Germinal center (tissue), 1 donor: ENCODE data around the gene WFS1.

Experiments
- DNase-seq: peaks from one replicate; pipeline ENCODE4 v3.0.0; 2012; ENCODE audit warnings: mixed read lengths, low spot score

The WFS1 gene

GRCh38 chr4:6324999-6325787, 55.5 kb downstream of the WFS1 start:
- no peak for DNase-seq

GRCh38 chr4:6325788-6326290, 56.2 kb downstream of the WFS1 start:
- no peak for DNase-seq

DNA sequence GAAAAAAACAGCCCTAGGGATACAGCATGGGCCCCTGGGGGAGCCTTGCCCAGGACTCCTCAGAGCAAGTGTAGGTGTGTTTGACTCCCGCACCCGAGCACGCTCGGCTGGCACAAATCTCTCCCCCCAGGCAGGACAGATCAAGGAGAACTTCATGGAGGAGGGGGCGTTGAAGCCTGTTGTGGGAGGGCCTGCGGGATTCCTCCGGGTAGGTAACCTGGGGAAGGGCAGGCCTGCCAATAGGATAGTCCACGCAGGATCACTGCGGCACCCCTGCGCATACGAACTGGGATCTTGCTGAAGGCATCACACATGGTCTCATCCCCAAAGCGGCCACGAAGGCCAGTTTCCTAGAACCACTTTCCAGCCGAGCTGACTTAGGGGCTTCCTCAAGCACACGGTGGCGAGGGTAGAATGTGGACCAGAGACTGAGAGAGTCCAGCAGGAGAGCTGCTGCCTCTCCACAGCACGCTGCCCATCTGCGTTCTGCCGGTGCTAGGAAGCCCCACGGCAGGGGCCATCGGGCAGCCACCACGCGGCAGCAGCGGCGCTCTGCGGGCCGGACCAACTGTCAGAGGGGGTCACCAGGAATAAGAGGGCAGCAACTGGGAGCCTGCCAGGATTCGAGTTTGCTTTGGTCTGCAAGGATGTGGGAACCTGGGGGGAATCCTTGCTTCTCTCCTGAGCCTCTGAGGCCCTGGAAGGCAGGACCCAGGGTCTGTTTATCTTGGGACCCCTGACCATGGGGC, 56.8 kb downstream of the WFS1 start:
- no peak for DNase-seq

- peak; percentile 72 for DNase-seq
Observed at GRCh38 chr4:6327220-6327917, 57.7 kb downstream of the WFS1 start.

DNA sequence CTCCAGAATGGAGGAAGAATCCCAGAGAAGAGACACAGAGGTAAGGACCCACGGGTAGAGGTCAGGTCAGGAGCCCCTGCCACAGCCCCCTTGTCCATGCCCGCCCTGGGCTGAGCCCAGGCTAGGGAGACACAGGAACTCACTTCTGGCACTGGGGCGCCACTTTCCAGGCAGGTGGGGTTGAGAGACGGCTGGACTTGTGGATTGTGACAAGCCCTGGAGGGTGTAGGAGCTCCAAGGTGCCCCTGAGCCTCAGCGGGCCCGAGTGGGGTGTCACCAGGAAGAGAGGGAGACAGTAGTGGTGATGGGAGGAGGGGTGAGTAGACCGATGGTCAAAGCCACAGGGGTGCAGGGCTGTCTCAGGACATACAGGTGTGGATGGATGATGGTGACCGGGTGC, 58.9 kb downstream of the WFS1 start:
- DNase-seq = no peak

DNA sequence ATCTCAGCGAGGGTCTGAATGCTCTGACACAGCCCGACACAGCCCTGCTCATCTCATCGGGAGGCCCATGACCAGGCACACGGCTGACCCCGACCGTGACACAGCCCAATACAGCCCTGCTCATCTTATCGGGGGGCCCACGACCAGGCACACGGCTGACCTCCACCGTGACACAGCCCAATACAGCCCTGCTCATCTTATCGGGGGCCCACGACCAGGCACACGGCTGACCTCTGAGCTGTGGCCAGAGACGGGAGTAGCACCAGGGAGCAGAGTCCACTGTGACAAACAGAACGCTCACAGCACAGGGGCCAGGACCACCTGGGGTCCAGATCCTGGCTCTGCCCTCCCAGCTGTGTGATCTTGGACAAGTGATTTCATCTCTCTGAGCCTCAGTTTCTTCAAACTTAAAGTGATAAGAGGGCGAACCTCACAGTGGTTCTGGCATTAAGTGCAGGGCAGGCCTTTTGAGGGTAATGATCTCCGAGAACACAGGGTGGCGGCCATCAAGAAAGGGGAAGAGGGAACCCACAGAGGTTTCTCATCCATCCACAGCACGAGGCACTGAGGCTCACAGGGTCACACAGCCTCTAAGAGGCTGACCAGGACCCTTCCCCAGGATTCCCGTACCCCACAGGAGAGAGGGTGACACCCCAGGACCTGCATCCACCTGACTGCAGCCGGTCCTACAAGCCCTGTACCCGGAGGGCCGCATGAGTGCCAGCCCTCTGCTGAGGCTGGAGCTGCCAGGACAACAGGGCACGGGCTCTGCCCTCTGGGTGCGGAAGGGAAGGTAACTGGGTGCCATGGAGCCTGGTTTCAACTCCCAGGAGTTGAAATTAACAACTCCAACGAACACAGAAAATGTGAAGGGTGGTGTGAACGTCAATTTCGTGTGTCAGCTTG, 60.1 kb downstream of the WFS1 start:
- DNase-seq = no peak

DNA sequence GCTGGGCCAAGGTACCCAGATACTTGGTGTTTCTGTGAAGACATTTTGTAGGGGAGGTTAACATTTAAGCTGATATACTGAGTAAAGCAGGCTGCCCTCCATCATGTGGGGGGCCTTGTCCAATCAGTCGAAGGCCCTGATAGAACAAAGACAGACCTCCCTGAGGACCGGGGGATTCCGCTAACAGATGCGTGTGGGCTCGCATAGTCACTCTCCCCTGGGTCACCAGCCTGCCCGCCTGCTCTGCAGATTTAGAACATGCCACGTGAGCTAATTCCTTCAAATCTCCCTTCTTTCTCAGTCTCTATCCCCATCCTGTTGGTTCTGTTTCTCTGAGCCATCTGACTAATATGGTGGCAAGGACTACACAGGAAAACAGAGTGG, 60.7 kb downstream of the WFS1 start:
- DNase-seq = no peak

- peak; percentile 22 for DNase-seq
Observed at GRCh38 chr4:6331018-6331417, 61.4 kb downstream of the WFS1 start.

DNA sequence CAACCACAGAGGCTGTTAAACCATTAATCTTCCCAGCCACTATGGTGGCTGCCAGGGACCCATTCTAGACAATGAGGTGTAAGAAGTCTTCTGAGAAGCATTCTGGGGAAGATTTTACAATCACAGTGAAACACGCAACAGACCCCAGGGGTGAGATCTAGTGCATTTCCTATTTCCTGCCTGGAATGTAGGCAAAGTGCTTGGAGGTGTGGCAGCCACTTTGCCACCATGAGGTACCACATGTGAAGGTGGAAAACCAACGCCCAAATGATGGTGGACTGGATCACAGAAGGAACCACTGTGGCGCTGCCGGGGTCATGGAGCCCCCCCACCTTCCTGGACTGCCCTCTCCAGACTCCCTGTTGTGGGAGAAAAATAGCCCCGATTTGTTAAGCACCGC, 61.8 kb downstream of the WFS1 start:
- DNase-seq = no peak

GRCh38 chr4:6332042-6332668, 62.5 kb downstream of the WFS1 start:
- peak; percentile 30 for DNase-seq

DNA sequence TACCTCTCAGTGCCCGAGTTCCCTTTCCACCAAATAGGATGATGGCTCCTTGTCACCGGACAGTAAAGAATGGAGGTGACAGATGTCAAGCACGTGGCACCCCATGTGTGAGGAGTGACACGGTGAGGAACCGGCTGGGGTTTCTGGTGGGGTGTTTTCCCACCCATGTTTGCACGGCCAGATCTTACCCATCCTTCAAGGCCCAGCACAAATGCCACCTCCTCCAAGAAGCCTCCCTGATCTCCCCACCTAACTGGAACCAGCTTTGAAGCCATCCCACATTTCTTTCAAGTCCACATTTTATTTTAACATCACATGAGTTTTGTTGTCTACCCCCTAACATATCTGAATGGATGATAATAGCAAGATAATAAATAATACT, 63.0 kb downstream of the WFS1 start:
- no peak for DNase-seq

GRCh38 chr4:6333301-6334202, 63.9 kb downstream of the WFS1 start:
- DNase-seq = no peak

DNA sequence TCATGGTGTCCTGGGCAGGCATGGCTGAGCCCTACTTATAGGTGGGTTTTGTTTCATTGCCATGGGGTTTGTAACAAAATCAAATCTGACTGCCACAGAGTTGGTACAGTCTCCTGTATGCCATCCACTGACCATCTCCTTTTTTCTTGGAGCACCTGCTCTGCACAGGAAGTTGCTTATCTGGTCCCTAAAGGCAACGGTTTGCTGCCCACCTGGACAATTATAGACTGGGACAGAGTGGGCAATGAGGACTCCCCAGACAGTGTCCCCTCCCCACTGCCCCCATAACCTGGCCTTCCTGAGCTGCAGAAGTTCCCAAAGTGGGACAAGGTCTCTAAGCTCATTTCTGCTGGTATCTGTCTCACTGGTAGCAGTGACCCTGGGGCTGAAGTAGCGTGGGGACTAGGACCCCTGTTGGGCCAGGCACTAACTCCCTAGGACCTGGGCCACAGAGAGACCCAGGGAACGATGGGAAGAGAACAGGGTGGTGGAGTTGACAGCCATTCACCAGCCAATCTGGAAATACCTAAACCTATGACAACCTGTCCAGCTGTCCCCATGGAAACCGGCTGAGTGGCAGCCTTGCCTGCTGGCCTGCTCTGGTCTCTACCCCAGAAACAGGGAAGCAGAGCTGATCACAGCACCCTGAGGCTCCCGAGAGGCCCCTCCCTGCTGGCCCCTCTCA, 64.7 kb downstream of the WFS1 start:
- DNase-seq = no peak

GRCh38 chr4:6335040-6335590, 65.5 kb downstream of the WFS1 start:
- DNase-seq = no peak

- no peak for DNase-seq
Observed at GRCh38 chr4:6336166-6336565, 66.5 kb downstream of the WFS1 start.

GRCh38 chr4:6337331-6337935, 67.8 kb downstream of the WFS1 start:
- no peak for DNase-seq

GRCh38 chr4:6338175-6338950, 68.7 kb downstream of the WFS1 start:
- no peak for DNase-seq
